ENCODE results near the gene STX2. TPM values are rescaled to one million over a fixed set of nuclear protein-coding genes. Genes with fewer than 3 reads are reported as not detected.
"Not testable (repeated sequence)": the region's sequence is repeated elsewhere in the genome, so short reads cannot be mapped to it uniquely, and the experiment has no call there.

The STX2 gene
- total and polyA plus RNA-seq, 2 donors from 2014 or later = 10.1 to 20.4 TPM

DNA sequence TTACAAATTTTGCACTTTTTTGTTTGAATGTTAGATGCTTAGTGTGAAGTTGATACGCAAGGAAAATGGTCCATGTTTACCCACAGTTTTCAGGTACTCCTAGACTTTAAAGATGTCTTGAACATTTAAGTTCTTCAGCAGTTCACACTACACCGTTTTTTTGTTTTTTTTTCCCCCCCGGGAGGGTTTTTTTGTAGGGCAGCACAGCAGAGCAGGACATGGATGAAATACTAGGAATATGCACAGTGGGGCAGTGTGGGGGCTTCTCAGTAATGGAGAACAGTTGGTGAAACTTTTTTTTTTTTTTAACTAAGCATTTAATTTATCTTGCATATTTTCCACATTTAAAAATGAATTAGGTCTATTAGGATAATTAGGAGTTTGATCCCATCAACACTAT, 37.7 kb upstream of the STX2 start:
- Histone ChIP-seq H3K4me3 (ENCODE audit: low read length in 3 of 3) (no peak overlapping the region), H3K36me3 (ENCODE audit: control insufficient read depth in 2 of 3, insufficient read depth in 3 of 3, low read length in 3 of 3) (peaks cover 18 to 34% (median 21%) of the 10 kb centered on the region in 3 donors), H3K9ac (ENCODE audit: low read length in 3 of 3) (no peak overlapping the region), H3K27me3 (ENCODE audit: control insufficient read depth, insufficient read depth, low read length) (no peaks in the 10 kb centered on the region), H3K9me3 (ENCODE audit: control insufficient read depth in 2 of 3, insufficient read depth in 1 of 3, low read length in 3 of 3) (no peaks in the 10 kb centered on the region), H3K27ac (ENCODE audit: low read depth in 2 of 2, low read length in 2 of 2) (no peak overlapping the region), H3K4me1 (ENCODE audit: control insufficient read depth in 2 of 3, insufficient read depth in 2 of 3, low read depth in 1 of 3, low read length in 3 of 3) (peaks cover 3 to 11% (median 11%) of the 10 kb centered on the region in 3 donors)
- TF ChIP-seq, protein P1, sequence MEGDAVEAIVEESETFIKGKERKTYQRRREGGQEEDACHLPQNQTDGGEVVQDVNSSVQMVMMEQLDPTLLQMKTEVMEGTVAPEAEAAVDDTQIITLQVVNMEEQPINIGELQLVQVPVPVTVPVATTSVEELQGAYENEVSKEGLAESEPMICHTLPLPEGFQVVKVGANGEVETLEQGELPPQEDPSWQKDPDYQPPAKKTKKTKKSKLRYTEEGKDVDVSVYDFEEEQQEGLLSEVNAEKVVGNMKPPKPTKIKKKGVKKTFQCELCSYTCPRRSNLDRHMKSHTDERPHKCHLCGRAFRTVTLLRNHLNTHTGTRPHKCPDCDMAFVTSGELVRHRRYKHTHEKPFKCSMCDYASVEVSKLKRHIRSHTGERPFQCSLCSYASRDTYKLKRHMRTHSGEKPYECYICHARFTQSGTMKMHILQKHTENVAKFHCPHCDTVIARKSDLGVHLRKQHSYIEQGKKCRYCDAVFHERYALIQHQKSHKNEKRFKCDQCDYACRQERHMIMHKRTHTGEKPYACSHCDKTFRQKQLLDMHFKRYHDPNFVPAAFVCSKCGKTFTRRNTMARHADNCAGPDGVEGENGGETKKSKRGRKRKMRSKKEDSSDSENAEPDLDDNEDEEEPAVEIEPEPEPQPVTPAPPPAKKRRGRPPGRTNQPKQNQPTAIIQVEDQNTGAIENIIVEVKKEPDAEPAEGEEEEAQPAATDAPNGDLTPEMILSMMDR (IDR thresholded peaks at IDR 0.05; ENCODE audit: borderline replicate concordance, extremely low read depth, insufficient read depth) = no peak
- no peak for DNase-seq
- intact Hi-C loops (cut with DNase I) = no loop called here
- no peak for FAIRE-seq

DNA sequence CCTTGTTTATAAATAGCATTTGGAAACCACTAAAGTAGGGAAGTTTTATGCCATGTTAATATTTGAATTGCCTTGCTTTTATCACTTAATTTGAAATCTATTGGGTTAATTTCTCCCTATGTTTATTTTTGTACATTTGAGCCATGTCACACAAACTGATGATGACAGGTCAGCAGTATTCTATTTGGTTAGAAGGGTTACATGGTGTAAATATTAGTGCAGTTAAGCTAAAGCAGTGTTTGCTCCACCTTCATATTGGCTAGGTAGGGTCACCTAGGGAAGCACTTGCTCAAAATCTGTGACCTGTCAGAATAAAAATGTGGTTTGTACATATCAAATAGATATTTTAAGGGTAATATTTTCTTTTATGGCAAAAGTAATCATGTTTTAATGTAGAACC, 37.2 kb upstream of the STX2 start:
- Histone ChIP-seq H3K36me3 (ENCODE audit: control insufficient read depth in 2 of 3, insufficient read depth in 3 of 3, low read length in 3 of 3) (peaks cover 18 to 34% (median 21%) of the 10 kb centered on the region in 3 donors), H3K9ac (ENCODE audit: low read length in 3 of 3) (no peak overlapping the region), H3K27ac (ENCODE audit: low read depth in 2 of 2, low read length in 2 of 2) (no peak overlapping the region), H3K27me3 (ENCODE audit: control insufficient read depth, insufficient read depth, low read length) (no peaks in the 10 kb centered on the region), H3K4me1 (ENCODE audit: control insufficient read depth in 2 of 3, insufficient read depth in 2 of 3, low read depth in 1 of 3, low read length in 3 of 3) (peaks cover 3 to 13% (median 11%) of the 10 kb centered on the region in 3 donors), H3K4me3 (ENCODE audit: low read length in 3 of 3) (no peak overlapping the region), H3K9me3 (ENCODE audit: control insufficient read depth in 2 of 3, insufficient read depth in 1 of 3, low read length in 3 of 3) (no peaks in the 10 kb centered on the region)
- no peak for DNase-seq
- intact Hi-C loops (cut with DNase I) = no loop called here
- no peak for FAIRE-seq
- TF ChIP-seq, protein P1 (IDR thresholded peaks at IDR 0.05; ENCODE audit: borderline replicate concordance, extremely low read depth, insufficient read depth) = no peak

DNA sequence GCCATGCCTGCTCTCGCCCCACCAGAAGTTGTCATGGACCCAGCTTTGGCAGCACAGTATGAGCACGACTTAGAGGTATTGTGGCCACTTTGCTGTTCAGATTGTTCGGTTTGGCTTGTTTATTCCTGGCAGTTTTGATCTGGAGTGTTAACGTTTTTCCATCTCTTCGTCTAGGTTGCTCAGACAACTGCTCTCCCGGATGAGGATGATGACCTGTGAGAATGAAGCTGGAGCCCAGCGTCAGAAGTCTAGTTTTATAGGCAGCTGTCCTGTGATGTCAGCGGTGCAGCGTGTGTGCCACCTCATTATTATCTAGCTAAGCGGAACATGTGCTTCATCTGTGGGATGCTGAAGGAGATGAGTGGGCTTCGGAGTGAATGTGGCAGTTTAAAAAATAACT, 36.7 kb upstream of the STX2 start:
- H3K9ac ChIP-seq (ENCODE audit: low read length in 3 of 3); H3K27ac ChIP-seq (ENCODE audit: low read depth in 2 of 2, low read length in 2 of 2); intact Hi-C loops (cut with DNase I); H3K4me3 ChIP-seq (ENCODE audit: low read length in 3 of 3); FAIRE-seq; H3K27me3 ChIP-seq (ENCODE audit: control insufficient read depth, insufficient read depth, low read length); DNase-seq; H3K9me3 ChIP-seq (ENCODE audit: control insufficient read depth in 2 of 3, insufficient read depth in 1 of 3, low read length in 3 of 3): not testable (repeated sequence)
- Histone ChIP-seq H3K36me3 (ENCODE audit: control insufficient read depth in 2 of 3, insufficient read depth in 3 of 3, low read length in 3 of 3) (peaks cover 18 to 34% (median 21%) of the 10 kb centered on the region in 3 donors), H3K4me1 (ENCODE audit: control insufficient read depth in 2 of 3, insufficient read depth in 2 of 3, low read depth in 1 of 3, low read length in 3 of 3) (peaks cover 3 to 13% (median 11%) of the 10 kb centered on the region in 3 donors)

DNA sequence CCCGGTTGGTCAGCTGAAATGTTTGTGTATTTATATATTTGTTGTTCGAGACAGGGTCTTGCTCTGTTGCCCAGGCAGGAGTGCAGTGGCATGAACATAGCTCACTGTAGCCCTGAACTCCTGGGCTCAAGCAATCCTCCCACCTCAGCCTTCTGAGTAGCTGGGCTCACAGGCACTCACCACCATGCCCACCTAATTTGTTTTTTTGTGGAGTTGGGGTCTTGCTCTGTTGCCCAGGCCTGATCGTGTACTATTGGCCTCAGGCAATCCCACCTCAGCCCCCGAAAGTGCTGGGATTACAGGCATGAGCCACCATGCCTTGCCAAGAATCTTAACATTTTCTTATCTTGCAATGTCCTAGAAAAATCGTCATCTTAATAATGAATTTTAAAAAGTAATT, 36.1 kb upstream of the STX2 start:
- TF ChIP-seq, protein P1 (IDR thresholded peaks at IDR 0.05; ENCODE audit: borderline replicate concordance, extremely low read depth, insufficient read depth) = no peak
- H3K4me1 ChIP-seq (ENCODE audit: control insufficient read depth in 2 of 3, insufficient read depth in 2 of 3, low read depth in 1 of 3, low read length in 3 of 3) = peaks cover under 1 to 11% (median 10%) of the 10 kb centered on the region in 3 donors
- H3K27me3 ChIP-seq (ENCODE audit: control insufficient read depth, insufficient read depth, low read length) = no peaks in the 10 kb centered on the region
- H3K9ac ChIP-seq (ENCODE audit: low read length in 3 of 3) = no peak overlapping the region
- intact Hi-C loops (cut with DNase I) = no loop called here
- FAIRE-seq (no peak), DNase-seq (no peak)
- no peak overlapping the region for H3K27ac ChIP-seq (ENCODE audit: low read depth in 2 of 2, low read length in 2 of 2)
- H3K36me3 ChIP-seq (ENCODE audit: control insufficient read depth in 2 of 3, insufficient read depth in 3 of 3, low read length in 3 of 3) = peaks cover 18 to 34% (median 21%) of the 10 kb centered on the region in 3 donors
- no peaks in the 10 kb centered on the region for H3K9me3 ChIP-seq (ENCODE audit: control insufficient read depth in 2 of 3, insufficient read depth in 1 of 3, low read length in 3 of 3)
- no peak overlapping the region for H3K4me3 ChIP-seq (ENCODE audit: low read length in 3 of 3)
